ACHN (cell line): Measurements from ENCODE around the gene MYO1A.
"Not testable (repeated sequence)": the region's sequence is repeated elsewhere in the genome, so short reads cannot be mapped to it uniquely, and the experiment has no call there.

Experiments
- DNase-seq: peaks from one replicate; pipeline ENCODE4 v3.0.0-alpha.2; 2015
- in situ Hi-C: cut with HindIII; loops from 2 replicates; pipeline ENCODE4 v1.10.0; 2017; ENCODE audit warnings: low sequenced_read_pairs, low pct_ligation_motif_present, low pct_unique_long_range_greater_than_20kb

The MYO1A gene

DNA sequence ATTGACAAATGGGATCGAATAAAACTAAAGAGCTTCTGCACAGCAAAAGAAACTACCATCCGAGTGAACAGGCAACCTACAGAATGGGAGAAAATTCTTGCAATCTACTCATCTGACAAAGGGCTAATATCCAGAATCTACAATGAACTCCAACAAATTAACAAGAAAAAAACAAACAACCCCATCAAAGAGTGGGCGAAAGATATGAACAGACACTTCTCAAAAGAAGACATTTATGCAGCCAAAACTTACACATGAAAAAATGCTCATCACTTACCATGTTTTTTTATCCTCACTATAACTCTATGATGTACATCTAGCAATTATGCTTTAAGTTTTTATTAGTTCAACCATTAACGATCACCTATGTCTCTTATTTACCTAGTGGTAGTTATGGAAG, 4.0 kb upstream of the MYO1A start:
- DNase-seq, in situ Hi-C loops: not testable (repeated sequence)

DNA sequence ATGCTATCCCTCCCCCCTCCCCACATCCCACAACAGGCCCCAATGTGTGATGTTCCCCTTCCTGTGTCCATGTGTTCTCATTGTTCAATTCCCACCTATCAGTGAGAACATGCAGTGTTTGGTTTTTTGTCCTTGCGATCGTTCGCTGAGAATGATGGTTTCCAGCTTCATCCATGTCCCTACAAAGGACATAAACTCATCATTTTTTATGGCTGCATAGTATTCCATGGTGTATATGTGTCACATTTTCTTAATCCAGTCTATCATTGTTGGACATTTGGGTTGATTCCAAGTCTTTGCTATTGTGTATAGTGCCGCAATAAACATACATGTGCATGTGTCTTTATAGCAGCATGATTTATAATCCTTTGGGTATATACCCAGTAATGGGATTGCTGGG, 3.2 kb upstream of the MYO1A start:
- DNase-seq, in situ Hi-C loops: not testable (repeated sequence)

DNA sequence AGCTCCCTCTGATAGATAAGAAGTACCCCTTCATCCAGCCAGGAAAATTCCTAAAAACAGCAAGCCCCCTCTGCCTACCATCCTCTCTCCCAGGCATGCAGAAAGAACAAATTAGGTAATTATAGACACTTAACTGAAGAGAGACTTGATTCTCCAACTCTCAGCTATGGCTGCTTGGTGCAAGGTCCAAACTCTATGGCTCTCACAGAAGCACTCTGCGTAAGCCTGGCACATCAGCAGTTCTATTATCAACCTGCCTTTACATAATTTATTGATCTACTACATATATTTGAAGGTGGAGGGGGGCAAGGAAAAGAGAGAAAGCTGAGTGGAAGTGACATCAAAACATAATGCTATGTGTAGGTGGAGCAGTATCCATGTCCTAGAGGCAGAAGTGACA, 1.1 kb upstream of the MYO1A start:
- in situ Hi-C loops = no loop called here
- DNase-seq = no peak

DNA sequence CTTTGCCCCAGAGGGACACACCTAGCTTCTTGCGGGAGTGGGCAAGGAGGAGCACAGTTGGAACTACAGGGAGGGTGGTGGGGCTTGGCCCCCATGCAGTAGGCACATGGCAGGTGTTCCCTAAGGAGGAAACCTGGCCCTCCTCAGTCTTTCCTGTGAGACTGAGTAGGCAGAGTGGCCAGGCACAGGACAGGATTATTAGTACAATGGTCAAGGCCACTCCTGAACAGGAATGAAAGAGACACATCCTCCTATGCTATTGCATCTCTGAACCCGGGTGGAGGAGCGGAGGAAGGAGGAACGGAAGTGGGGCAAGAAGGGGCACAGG, 846 bp downstream of the MYO1A start:
- no peak for DNase-seq
- in situ Hi-C loops = no loop called here

DNA sequence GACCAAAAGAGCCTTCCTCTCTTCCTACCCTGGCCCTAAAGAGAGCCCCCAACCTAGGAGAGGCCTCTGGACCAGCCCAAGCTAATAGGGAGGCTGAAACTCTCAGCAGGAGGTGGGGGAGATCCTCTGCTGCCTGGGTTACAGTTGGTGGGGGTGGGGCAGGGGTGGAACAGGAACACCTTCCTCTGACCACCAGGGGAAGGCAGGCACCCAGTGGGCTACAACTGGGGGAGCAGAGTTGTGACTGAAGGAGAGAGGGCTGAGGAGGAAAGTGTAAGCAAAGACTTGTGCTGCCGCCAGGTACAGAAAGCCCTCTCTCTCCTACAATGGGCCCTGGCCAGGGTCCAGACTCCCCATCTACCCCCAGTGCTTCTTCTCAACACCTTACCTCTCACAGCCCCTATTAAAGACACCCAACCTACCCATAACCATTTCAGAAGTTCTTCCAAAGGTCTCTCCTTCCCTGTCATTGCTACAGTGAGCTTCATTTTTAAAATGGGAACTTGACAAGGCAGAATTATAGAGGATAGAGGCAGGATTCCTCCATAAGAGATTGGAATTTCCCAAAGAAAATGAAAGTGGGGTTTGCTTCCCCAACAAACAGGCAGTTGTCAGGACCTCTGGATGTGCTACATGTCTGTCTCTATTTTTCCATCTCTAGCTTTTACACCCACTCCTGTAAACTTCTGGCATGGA, 1.4 kb downstream of the MYO1A start:
- DNase-seq = no peak
- in situ Hi-C loops = no loop called here

DNA sequence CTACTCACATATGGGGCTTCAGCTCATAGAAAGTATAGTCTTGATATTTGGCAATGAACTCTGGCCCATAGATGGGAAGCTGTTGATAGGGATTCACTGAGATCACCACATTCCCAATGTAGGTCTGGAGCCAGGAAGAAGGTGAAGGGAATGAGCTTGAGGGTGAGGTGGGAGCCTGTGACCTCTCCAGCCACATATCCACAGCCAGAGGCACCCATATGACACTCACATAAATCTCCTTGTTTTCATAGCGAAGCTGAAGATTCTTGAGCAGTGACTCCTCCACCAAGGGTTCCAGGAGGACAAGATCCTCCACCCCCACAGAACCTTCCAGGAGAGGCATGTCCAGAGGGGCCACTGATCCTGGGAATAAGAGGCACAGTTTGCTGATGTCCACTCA, 1.9 kb downstream of the MYO1A start:
- in situ Hi-C loops = no loop called here
- no peak for DNase-seq

DNA sequence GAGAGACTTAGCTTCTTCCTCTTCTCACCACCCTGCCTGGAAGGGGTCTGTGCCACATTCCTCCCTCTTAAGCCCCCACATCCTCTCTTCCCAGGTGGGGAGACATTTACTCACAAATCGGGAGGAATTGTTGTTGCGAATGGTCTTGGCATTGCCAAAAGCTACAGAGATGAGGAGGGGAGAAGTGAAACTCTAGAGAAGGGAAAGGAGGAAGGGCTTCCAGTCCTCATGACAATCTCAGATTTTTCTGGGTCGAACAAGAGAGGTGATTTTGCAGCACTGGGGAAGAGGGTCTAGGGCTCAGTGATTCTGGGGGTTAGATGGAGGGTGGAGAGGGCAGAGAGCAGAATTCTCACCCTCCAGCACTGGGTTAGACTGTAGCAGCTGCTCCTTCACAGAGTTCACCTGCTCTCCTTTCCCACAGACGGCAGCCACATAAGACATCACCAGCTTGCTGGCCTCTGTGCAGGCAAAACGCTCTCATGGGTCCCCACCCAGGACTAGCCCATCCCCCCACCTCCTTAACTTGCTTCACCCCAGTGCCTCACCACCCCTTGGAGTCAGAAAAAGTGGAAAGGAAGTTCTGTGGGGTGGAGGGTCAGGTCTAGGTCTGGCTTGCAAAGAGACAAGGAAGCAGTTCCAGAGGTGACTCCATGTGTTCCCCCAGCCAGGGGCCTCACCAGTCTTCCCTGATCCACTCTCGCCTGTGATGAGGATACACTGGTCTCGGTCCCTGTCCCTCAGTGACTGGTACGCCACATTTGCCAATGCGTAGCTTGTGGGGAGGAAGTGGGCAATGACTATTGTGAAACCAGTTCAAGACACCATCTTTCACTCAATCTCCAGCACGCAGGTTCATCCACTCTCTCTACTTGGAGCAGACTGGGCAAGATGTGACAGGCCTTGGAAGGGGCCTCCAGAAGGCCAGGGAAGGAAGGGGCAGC, 2.7 kb downstream of the MYO1A start:
- DNase-seq = no peak
- in situ Hi-C loops = no loop called here

DNA sequence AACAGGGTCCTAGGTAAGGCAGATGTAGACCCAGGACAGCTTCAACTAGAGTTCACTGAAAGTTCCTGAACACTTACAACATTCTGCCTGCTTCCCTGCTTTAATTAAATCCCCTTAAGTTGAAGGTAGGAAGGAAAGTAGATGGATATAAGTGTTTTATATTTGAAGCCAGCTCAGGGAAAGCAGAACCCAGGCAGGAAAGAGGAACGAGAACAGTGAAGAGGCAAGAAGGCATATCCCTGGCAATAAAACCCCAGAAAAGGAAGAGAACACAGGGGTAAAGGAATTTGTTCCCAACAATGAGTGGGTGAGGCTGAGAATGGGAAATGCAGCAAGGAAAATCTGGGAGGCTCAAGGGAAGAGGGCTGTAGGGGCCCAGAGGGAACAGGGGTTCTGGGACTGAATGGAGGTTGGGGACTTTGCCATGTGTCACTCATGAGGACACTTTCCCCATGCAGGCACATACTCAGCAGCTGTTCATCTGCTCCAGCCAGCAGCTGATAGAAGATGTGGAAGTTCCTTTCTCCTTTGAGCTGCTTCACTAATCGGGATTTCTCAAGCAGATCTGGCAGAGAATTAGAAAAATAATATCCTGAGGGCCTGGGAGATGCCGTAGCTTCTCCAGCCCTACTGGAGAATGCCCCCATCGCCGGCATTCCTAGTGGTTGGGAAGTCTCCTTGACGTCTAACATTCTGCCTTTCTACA, 3.7 kb downstream of the MYO1A start:
- DNase-seq = no peak
- in situ Hi-C loops = no loop called here

DNA sequence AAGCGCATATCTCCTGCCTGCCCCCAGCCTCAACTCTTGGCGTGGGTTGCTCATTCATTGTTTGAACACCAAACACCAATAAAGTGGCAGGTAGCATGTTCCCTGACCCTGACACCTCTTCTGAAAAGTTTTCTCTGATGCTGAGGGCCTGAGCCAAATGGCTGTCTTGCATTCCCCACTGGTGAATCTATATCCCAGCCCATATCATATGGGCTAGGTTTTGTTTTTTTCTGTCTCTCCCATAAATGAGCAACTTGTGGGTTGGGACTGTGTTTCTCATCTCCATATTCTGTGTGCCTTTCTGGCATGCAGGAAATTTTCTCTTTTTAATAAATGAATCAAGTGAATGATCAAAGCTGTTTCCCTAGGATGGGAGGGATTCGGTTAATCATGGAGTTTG, 5.0 kb downstream of the MYO1A start:
- DNase-seq = no peak
- in situ Hi-C loops = no loop called here

DNA sequence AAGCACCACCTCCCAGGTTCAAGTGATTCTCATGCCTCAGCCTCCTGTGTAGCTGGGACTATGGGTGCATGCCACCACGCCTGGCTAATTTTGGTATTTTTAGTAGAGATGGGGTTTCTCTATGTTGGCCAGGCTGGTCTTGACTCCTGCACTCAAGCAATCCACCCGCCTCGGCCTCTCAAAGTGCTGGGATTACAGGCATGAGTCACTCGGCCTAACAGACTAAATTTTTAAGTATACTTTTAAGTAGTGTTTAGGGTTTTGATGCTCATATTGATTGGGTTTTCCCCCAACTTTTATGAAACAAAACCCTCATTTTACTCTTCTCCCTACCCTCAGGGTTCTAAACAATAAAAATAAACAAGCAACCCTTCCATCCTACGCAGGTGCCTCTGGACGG, 5.5 kb downstream of the MYO1A start:
- in situ Hi-C loops = no loop called here
- no peak for DNase-seq

DNA sequence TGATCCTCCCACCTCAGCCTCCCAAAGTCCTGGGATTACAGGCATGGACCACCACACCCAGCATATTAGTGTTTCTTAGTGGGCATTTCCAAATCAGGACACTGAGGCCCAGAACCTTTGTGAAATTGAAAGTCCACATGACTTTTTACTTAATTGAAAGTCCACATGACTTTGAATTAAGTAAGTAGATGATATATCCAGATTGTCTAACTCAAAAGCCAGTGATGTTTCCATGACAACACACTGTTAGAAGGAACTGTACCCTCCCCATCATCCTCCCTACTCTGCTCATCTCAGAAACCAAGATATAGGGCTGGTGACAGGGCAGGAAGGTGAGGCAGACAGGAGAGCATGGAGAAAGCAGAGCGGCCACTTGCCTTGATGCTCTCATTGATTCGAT, 7.2 kb downstream of the MYO1A start:
- in situ Hi-C loops = no loop called here
- no peak for DNase-seq

DNA sequence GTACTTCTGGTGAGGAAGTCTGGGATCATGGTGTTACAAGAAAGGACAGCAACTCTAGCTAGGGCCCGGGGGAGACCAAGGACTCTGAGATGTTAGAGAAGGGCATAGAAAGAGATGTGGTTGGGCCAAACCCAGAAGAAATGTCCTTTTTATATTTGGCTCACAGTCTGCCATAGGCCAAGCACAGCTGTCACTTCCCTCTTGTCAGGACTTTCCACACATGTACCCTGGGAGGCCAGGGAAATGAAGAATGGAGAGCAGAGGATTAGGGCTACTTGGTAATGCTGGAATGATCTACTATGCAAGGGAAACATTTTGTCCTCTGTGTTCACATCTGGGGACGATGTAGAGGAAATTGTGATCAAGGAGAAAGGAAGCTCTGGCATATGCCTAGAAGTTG, 9.2 kb downstream of the MYO1A start:
- in situ Hi-C loops = no loop called here
- no peak for DNase-seq

DNA sequence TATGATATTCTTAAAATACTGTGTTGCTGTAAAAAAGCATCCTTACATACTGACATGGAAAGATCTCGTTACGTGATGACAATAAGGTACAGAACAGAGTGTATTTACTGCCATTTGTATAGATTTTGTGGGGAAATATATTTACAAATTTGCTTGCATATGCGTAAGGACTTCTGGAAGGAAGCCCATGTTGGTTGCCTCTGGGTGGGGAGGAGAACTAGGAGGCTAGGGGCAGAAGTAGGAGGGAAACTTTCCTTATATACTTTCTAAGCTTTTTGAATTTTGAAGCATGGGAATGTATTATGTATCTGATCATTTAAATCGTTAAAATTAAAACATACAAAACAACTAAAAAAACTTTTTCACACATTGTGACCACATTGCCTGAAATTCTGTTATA, 9.7 kb downstream of the MYO1A start:
- DNase-seq = no peak
- in situ Hi-C loops = no loop called here

DNA sequence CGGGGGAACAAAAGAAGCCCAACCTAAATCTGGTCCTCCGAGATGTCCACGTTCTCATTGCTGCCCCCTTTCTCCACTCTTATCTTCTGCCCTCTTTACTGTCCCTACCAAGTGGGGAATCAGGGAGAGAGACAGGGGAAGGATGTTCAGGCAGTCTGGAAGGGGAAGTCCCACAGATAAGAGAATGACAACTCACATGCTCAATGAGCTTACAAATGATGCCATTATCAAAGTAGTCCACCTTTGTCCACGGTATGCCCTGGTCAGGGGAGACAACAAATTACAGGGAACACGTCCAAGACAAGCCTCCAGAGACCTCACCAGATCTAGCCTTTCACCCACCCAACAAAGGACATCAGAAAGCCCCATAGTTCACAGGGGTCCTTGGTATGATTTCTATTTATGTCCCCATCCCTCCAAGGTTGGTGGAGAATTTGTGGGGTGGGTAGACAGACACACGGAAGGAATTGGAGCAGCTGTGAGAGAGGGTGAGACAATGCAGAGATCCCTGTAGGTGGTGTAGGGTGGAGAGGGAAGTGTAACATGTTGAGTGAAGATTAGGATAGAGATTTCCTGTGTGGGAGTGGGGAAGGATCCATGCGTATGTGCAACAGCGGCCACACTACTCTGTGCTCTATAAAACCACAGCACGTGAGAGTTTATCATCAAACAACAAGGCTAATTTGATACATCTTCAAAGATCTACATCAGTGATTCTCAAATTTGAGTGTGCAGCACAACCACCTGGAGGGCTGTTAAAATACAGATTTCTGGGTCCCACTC, 10.7 kb downstream of the MYO1A start:
- DNase-seq = no peak
- in situ Hi-C loops = no loop called here

DNA sequence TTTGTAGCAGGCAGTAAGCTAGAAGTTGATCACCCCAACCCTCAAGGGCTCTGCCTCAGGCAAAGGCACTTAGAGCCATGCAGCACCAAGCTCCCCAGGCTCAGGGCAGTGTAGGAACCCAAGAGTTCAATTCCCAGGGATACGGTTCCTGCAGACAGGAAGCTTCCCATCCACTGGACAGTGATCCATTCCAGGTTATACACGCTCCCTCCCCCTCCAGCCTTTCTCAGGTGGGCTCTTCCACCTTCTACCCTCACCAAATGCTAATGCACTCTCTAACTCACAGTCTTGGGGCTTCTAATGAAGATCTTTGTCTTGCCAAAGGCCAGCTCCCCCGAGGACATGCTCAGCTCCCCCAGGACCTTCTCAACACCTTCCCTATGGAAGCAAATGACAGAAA, 12.7 kb downstream of the MYO1A start:
- DNase-seq = no peak
- in situ Hi-C loops = no loop called here

DNA sequence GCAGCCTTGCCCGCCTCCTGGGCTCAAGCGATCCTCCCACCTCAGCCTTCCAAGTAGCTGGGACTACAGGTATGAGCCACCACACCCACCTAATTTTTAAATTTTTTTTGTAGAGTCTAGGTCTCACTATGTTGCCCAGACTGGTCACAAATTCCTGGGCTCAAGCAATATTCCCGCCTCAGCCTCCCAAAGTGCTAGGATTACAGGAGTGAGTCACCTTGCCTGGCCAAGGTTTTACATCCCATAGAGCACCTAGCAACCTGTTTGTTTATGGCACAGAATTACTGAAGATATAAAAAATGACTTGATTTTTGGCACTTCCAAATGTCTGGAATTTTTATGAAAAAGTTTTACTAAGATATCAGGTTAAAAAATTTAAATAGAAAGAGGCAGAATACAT, 16.5 kb downstream of the MYO1A start:
- DNase-seq = no peak
- in situ Hi-C loops = no loop called here

DNA sequence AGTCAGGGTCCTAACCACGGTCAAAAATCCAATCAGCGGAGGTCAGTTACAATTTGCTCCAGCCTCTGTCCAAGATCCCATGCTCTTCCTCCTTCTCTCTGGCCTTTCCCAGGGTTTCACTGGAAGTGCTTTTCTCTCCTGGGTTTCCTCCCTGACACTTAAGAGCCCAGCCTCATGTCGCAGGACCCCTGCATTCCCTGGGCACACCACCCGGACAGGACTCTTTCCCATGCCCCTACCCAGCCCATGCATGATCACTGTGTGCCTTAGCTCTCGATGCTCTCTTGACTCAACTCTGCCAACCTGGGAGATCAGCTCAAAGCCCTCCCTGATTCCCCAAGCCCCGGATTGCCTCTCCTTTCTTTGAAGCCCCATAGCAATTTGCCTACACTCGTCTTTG, 18.1 kb downstream of the MYO1A start:
- in situ Hi-C loops = no loop called here

DNA sequence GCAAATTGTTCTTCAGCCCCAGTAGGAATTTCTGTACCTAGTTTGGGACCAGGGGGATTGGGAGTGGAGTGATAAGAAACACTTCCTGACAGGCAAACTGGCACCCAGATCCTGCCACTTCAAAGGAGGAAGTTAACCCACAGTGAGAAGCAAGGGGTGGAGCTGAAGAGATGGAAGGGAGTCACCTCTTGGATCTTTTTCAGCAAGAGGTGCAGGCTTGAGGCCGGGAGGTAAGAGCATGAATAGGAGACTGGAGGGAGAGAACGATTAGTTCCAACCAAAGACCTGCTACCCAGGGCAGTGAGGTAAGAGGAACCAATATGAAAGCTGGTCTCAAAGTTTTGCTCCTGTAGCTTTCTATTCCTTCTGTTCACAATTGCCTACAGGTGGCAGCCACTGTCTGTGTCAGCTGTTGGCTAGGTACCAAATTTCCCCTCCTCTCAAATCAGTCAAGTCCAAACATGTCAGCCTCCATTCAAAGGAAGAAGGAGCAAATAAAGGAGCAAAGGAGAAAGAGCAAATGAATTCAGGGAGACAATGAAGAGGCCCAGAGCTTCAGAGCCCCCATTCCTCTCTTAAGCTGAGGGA, 18.7 kb downstream of the MYO1A start:
- peak; percentile 27 for DNase-seq
- in situ Hi-C loops = no loop called here

More for the DNA sequence above, 18.1 kb downstream of the MYO1A start:
- DNase-seq = no peak
